Spleen (tissue), 11 donors: ENCODE measurements around the gene FAM237B. TPM values are rescaled to one million over a fixed set of nuclear protein-coding genes. Genes with fewer than 3 reads are reported as not detected.

Source experiments
- DNase-seq: peaks from one replicate; pipeline ENCODE4 v3.0.0-alpha.2; 2020
- H3K27ac ChIP-seq, 8 donors: fragments of 200-600 bp; sonication (generic) in 7 of 8; 1 replicate in 4 of 8; 2 replicates in 4 of 8; pipeline versions ENCODE4 v1.5.0 to v1.8.0; 2016 to 2021; ENCODE audit warnings: inconsistent platforms in 4 of 8, mild to moderate bottlenecking in 4 of 8, moderate library complexity in 1 of 8
- H3K27me3 ChIP-seq, 7 donors: fragments of 200-600 bp; sonication (generic) in 6 of 7; replicated peaks in 1 of 7; 1 replicate in 4 of 7; 2 replicates in 3 of 7; pipeline versions ENCODE4 v1.5.0 to v1.8.0; 2016 to 2021; ENCODE audit warnings: inconsistent platforms in 3 of 7, mild to moderate bottlenecking in 1 of 7
- H3K36me3 ChIP-seq, 6 donors: fragments of 200-600 bp; sonication (generic) in 5 of 6; 1 replicate in 4 of 6; 2 replicates in 2 of 6; pipeline versions ENCODE4 v1.5.0 to v1.8.0; 2016 to 2021; ENCODE audit warnings: inconsistent platforms in 2 of 6
- H3K4me1 ChIP-seq, 6 donors: fragments of 200-600 bp; sonication (generic) in 5 of 6; 1 replicate in 3 of 6; 2 replicates in 3 of 6; pipeline versions ENCODE4 v1.5.0 to v1.8.0; 2016 to 2021; ENCODE audit warnings: inconsistent platforms in 3 of 6
- H3K4me3 ChIP-seq, 8 donors: fragments of 200-600 bp; sonication (generic) in 7 of 8; 1 replicate in 4 of 8; 2 replicates in 4 of 8; pipeline versions ENCODE4 v1.5.0 to v1.8.0; 2016 to 2021; ENCODE audit warnings: inconsistent platforms in 4 of 8, mild to moderate bottlenecking in 4 of 8, moderate library complexity in 2 of 8
- H3K9me3 ChIP-seq, 8 donors: fragments of 200-600 bp; sonication (generic) in 7 of 8; 1 replicate in 4 of 8; 2 replicates in 4 of 8; pipeline versions ENCODE4 v1.5.0 to v1.8.0; 2016 to 2021; ENCODE audit warnings: inconsistent platforms in 4 of 8
- CTCF ChIP-seq, 11 experiments: fragments of 200-600 bp in 7 of 11; fragments of 450-650 bp in 4 of 11; sonication (generic) in 4 of 11; IDR thresholded peaks in 8 of 11; conservative IDR thresholded peaks in 3 of 11; 1 replicate in 7 of 11; 2 replicates in 4 of 11; pipeline versions ENCODE4 v1.4.0 to v1.8.0; 2016 to 2021; ENCODE audit warnings: antibody characterized with exemption in 11 of 11, inconsistent platforms in 4 of 11, mild to moderate bottlenecking in 1 of 11
- POLR2A ChIP-seq, 3 donors: fragments of 450-650 bp; IDR thresholded peaks; one replicate each; pipeline ENCODE4 v1.5.1; 2017; ENCODE audit warnings: antibody characterized with exemption in 3 of 3, mild to moderate bottlenecking in 1 of 3
- POLR2AphosphoS5 ChIP-seq, 3 donors: sonication (generic); formaldehyde crosslinking; IDR thresholded peaks; one replicate each; pipeline ENCODE4 v1.5.1; 2017; ENCODE audit warnings: antibody characterized with exemption in 3 of 3
- WGBS, 5 donors: extraction: QIAGEN DNeasy Blood & Tissue Kit in 3 of 5; methylation state at CpG; one replicate each; pipeline versions ENCODE4 v1.1.5 to v1.1.7; 2013 to 2018; 5-methylcytosine and 5-hydroxymethylcytosine counted together
- intact Hi-C: fragments of 100-400 bp; cut with DNase I; formaldehyde crosslinking; loops from one replicate; pipeline ENCODE4 v1.15.0; 2023; ENCODE audit warnings: low total_unique reads
- polyA plus RNA-seq, 3 donors: library from polyadenylated mRNA; stranded (reverse); fragments of 200-250 nt; gene quantifications; one replicate each; pipeline ENCODE4 v1.2.1, GENCODE V29; 2013
- total RNA-seq, 7 donors: library from RNA; depleted of rRNA in 3 of 7; stranded (reverse); fragments of >200 nt in 3 of 7; fragmentation: NEBNext Ultra II Directional in 4 of 7; extraction: Animal tissue kit (Norgen Biotek cat#: 25700) in 4 of 7; gene quantifications; one replicate each; pipeline versions ENCODE4 v1.1.0 to v1.2.1, GENCODE V29; 2016 to 2021
- donor health status: healthy with polysubstance abuse.
- donor health status: DM: no; HTN: no; CAD: no; lungs with moderate emphysema.
- donor health status: DM: no; HTN: no; CAD: no.
- donor health status: Bipolar disorder and iron deficiency.
- donor health status: healthy.
- donor health status: DM: no; HTN: no; CAD: no.
- donor health status: DM: yes; HTN: yes; CAD: no.

FAM237B gene
- total and polyA plus RNA-seq, 10 donors = not detected

- no peak for DNase-seq
- TF ChIP-seq POLR2A (IDR thresholded peaks at IDR 0.05) (no peak), CTCF (IDR thresholded peaks at IDR 0.05 in 8 of 11, conservative IDR thresholded peaks at IDR 0.05 in 3 of 11) (peak in 7 of 11 experiments; percentile 6 to 45 (median 26)), POLR2AphosphoS5 (IDR thresholded peaks at IDR 0.05) (no peak)
- H3K27ac ChIP-seq = no peak overlapping the region
- intact Hi-C loops = no loop called here
- no peaks in the 10 kb centered on the region for H3K4me1 ChIP-seq
- H3K4me3 ChIP-seq = no peak overlapping the region
- WGBS, 5 donors = 56 to 66% (median 62%) methylated on average over 5 of the region's 5 CpGs
- no peaks in the 10 kb centered on the region for H3K36me3 ChIP-seq
- H3K27me3 ChIP-seq = no peaks in the 10 kb centered on the region
- H3K9me3 ChIP-seq = no peaks in the 10 kb centered on the region
Observed at GRCh38 chr7:90298145-90299038, 22.7 kb downstream of the FAM237B start.

- intact Hi-C loops = no loop called here
- H3K27ac ChIP-seq = no peak overlapping the region
- H3K4me3 ChIP-seq = no peak overlapping the region
- H3K4me1 ChIP-seq = no peaks in the 10 kb centered on the region
- H3K27me3 ChIP-seq = no peaks in the 10 kb centered on the region
- peaks cover 0 to 13% (median 3%) of the 10 kb centered on the region in 8 donors for H3K9me3 ChIP-seq
- 78 to 92% (median 87%) methylated on average over 3 of the region's 3 CpGs for WGBS, 5 donors
- no peak for DNase-seq
- TF ChIP-seq POLR2A (IDR thresholded peaks at IDR 0.05) = no peak
- no peak for TF ChIP-seq POLR2AphosphoS5 (IDR thresholded peaks at IDR 0.05)
- TF ChIP-seq CTCF (IDR thresholded peaks at IDR 0.05 in 8 of 11, conservative IDR thresholded peaks at IDR 0.05 in 3 of 11) = no peak
- H3K36me3 ChIP-seq = no peaks in the 10 kb centered on the region
Observed at GRCh38 chr7:90290244-90291113, 30.6 kb downstream of the FAM237B start.

- H3K27ac ChIP-seq = no peak overlapping the region
- no peaks in the 10 kb centered on the region for H3K36me3 ChIP-seq
- DNase-seq = no peak
- H3K4me1 ChIP-seq = no peaks in the 10 kb centered on the region
- intact Hi-C loops = no loop called here
- H3K4me3 ChIP-seq = no peak overlapping the region
- TF ChIP-seq CTCF (IDR thresholded peaks at IDR 0.05 in 8 of 11, conservative IDR thresholded peaks at IDR 0.05 in 3 of 11) (no peak), POLR2A (IDR thresholded peaks at IDR 0.05) (no peak), POLR2AphosphoS5 (IDR thresholded peaks at IDR 0.05) (no peak)
- 68 to 92% (median 83%) methylated on average over 3 of the region's 3 CpGs for WGBS, 5 donors
- H3K27me3 ChIP-seq = no peaks in the 10 kb centered on the region
- H3K9me3 ChIP-seq = peaks cover 0 to 13% (median 3%) of the 10 kb centered on the region in 8 donors
Observed at GRCh38 chr7:90288154-90288553, 33.0 kb downstream of the FAM237B start.
